HG03432 (cell line): Measurements from ENCODE around the gene CNDP2.

Experiments
- ATAC-seq: cut with Tn5 transposase; IDR thresholded peaks from one replicate; pipeline ENCODE4 v1.9.1; 2021; ENCODE audit warnings: mild to moderate bottlenecking, moderate library complexity; ENCODE audit not compliant: unreplicated experiment

The CNDP2 gene

DNA sequence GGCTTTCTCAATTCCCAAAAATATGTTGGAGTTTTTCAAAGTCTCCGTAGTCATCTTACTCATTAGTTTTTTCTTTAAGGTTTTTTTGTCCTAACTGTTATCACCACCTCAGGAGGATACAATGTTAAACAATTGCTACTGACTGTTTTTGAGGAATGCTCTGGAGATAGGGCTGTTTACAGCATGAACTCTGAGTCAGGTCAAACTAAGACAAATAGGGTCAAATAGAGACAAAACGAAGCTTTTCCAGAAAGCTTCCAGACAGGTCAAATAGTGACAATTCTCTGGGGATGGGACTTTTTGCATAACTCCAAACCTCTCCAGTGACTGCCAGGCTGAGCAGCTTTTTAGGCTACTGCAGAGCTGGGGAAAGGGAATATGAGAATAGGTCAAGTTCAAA, 23.9 kb upstream of the CNDP2 start:
- no peak for ATAC-seq

DNA sequence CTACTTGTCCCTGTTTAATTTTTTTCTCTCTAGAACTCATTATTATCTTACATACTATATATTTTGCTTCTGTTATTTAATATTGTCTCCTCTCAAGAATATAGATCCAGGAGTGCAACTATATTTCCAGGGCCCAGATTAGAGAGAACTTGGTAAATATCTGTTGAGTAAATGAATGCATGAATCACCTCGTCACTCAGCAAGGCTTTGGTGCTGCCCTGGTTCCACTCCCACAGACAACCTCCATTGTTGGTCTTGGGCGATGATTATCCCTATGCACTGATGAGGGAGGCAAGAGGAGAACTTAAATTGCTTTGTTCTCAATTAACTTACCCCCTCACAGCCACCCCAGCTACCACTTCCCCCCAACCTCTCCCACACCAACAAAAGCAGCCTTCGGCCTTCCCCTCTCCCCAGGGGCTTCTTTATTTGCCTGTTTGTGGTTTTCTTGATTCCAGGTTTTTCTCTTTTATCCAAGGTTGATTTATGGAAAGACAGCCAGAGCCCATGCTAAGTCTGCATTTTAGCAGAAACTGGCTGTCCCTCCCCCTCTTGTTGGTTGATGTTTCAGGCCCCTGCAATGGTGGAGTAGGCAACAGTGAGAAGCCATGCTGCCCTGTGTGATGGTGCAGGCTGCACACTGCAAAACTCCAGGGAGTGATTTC, 22.1 kb upstream of the CNDP2 start:
- ATAC-seq, result no peak

DNA sequence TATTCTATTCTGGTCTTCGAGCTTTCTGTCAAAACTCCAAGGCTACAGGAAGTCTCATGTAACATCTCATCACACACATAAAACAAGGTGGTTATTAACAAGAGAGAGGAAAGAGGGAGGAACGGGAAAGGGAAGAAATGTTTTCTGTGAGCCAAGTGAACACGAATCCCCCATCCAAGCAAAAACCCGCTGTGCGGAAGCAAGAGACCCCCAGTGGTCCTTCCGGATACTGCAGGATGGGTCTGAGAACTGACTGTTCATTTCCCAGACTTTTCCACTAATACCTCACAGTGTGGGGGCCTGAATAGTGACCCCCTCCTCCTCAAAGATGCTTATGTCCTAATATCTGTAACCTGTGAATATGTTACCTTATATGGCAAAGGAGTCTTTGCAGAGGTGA, 20.0 kb upstream of the CNDP2 start:
- no peak for ATAC-seq

DNA sequence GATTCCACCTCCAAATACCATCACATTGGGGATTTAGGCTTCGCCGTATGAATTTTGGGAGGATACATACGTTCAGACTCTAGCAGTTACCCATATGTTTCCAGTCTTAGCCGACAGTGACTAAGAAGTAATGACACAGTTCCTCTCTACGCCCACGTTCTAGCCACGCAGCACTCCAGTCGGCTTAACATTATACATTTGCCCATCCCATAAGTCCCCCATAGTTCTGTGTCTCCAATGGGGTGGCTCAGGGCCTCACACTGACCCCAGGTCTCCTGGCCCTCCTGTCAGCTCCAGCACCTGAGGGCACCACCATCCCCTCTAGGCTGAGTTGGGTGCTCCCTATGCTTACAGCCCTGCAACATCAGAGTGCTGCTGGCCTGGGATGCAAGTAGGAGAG, 18.4 kb upstream of the CNDP2 start:
- ATAC-seq, result no peak

DNA sequence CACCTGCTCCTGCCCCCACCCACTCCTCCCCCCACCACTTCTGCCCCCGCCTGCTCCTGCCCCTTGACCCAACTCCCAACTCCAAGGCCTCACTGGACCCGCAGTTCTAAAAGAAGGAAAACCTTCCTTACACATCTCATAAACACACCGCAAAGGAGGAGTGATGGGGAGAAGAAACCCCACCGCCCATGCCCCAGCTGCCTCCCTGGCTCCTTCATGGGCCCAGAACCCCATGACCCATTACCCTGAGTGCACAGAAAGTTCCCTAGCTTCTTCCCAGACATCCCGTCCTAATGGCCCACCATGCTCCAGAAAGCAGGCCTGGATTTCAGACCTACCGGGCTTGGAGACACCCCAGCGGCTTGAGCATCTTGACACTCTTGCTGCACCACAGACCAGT, 17.8 kb upstream of the CNDP2 start:
- no peak for ATAC-seq

DNA sequence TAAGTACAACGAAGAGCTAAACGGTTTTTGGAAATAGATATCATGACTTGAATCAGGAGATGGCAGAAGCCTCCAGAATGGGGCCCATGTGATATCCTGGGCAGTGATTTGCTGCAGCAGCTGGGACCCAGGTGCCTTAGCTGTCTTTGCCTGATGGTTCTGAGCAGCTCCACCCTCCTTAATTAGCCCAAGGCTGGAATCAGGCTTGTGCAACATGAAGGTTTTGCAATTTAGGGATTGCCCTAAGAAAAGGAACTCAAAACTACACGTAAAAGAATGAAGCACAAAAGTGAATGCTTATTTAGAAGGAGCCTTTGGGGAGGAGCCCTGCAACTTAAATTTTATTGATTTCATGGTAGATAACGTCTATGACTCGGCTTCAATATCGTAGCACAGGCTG, 17.3 kb upstream of the CNDP2 start:
- no peak for ATAC-seq

DNA sequence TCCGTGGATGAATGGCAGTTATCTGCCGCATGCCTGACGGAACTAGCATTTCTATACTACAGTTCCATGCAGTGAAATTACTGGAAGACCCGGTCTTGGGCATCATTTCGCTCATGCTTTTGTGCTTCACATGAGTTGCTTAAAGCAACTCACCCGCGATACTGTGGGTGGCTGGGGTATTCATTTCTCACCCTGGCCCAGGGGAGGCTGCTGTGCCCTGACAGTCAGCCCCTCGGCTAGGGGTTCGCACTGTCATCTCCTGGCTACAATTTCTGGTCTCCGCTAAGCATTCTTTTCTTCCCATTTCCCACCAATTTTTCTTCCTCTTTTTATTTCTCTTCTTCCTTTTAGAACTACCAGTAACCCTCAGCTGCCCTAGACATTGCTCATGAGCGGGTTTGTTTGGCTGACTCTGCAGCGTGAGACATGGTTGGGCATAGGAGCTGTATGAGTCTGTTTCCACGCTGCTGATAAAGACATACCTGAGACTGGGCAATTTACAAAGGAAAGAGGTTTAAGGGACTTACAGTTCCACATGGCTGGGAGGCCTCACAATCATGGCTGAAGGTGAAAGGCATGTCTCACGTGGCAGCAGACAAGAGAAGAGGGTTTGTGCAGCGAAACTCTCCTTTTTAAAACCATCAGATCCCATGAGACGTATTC, 16.5 kb upstream of the CNDP2 start:
- ATAC-seq, result no peak

DNA sequence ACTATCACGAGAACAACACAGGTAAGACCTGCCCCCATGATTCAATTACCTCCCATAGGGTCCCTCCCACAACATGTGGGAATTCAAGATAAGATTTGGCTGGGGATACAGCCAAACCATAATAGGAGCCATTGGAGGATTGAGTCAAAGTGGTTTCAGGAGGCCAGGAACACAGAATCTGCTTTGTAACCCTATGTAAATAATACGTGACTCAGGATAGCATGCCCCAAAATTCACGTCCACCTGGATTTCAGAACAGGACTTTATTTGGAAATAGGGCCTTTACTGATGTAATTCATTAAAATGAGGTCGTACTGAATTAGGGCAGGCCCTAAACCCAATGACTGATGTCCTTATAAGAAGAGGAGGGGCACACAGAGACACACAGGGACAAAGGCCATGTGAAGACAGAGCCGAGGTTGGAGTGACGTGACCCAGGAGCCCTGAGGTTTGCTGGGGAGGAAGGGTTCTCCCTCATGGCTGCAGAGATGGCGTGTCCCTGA, 16.0 kb upstream of the CNDP2 start:
- ATAC-seq, result no peak

DNA sequence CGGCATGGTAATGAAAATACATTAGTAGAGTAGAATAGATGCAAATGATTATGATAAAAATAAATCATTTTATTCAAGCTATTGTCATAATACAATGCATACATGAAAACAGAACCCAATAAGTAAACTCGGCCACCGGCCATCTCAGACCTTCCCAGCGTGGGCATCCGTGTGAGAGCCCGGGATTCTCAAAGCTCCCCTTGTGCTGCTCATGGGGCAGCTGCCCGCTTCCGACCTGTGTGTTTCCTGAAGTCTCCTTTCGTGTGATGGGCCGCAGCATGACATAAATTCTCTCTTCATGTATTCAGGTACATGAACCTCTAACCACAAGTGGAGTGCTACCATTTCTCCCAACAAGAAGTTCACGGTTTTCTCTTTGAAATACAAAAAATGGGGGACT, 13.5 kb upstream of the CNDP2 start:
- ATAC-seq, result no peak

DNA sequence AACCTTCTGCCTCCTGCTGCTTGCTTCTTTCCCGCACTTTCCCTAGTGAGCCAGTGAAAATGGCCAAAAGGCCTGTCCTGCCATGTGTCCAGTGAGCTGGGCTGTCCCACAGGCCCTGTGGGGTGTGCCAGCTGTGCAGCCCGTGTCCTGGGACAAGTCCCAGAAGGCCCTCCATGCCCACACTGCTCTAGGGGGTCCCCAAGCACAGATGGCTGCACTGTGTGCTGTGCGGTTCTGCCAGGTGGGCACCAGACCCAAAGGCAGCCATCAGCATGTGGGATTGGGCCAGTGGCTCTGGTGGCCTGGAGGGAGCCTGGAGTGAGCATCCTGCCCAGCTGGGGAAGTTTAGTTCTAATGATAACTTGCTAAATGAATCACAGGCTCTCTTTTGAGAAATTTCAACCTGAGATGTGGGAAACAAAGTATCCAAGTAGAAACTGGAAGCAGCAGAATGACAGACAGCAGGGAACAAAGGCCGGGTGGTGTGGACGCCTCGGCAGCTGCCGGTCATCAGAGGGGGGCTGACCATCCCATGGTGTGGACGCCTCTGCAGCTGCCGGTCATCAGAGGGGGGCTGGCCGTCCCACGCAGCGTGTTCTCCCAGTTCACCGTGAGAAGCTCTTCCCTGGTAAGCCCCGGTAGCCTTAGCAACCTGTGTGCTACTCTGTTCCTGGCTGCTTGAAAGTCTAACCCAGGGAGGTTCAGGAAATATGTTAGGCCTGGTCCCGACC, 9.9 kb upstream of the CNDP2 start:
- no peak for ATAC-seq

DNA sequence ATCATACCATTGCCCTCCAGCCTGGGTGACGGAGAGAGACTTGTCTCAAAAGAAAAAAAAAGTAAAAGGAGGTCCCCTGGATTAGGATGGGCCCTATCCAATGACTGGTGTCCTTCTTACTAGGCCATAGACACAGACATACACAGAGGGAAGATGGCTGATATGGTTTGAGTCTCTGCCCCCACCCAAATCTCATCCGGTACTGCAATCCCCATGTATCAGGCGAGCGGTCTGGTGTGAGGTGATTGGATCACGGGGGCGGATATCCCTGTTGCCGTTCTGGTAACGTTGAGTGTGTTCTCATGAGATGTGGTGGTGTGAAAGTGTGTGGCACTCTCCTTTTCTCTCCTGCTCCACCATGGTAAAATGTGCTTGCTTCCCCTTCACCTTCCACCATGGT, 7.8 kb upstream of the CNDP2 start:
- no peak for ATAC-seq

DNA sequence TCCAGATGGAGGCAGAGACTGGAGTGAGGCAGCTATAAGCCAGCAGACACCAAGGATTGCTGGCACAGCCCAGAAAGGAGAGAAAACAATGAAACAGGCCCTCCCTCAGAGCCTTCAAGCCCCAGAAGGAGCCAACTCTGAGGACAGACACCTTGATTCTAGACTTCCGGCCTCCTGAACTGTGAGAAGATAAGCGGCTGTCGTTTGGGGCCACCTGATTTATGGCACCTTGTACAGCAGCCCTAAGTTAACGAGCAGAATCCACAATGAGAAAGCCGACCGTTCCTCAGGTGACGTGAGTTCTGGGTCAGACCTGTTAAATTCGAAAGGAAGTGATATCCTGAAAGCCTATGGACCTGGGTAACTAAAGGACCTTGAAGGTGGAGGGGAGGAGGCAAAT, 7.3 kb upstream of the CNDP2 start:
- ATAC-seq, result no peak

DNA sequence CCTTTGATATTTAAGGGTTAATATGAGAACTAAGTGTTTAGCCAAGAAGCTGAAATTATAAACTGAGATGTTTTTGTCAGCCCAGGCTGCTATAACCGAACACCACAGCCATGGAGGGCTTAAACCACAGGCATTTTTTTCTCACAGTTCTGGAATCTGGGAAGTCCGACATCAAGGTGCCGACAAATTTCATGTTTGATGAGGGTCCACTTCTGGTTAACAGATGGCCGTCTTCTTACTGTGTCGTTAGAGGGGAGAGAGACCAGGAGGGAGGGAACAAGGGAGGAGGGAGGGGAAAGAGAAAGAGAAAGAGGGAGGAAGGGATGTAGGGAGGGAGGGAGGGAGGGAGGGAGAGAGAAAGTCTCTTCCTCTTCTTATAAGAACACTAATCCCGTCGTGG, 6.5 kb upstream of the CNDP2 start:
- no peak for ATAC-seq

DNA sequence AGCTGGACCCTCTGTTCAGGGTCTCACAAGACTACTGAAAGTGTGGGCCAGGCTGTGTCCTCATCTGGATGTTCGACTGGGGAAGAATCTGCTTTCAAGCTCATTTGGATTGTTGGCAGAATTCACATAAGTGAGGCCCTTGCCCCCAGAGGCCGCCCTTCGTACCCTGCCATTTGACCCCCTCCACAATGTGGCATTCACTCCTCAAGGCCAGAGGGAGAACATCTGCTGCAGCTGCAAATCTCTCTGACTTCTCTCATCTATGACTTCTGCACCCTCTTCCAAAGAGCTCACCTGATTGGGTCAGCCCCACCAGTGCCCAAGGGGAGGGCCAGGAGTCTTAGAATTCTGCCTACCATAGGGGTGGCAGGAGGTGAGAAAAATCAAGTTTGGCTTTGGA, 3.9 kb upstream of the CNDP2 start:
- no peak for ATAC-seq

DNA sequence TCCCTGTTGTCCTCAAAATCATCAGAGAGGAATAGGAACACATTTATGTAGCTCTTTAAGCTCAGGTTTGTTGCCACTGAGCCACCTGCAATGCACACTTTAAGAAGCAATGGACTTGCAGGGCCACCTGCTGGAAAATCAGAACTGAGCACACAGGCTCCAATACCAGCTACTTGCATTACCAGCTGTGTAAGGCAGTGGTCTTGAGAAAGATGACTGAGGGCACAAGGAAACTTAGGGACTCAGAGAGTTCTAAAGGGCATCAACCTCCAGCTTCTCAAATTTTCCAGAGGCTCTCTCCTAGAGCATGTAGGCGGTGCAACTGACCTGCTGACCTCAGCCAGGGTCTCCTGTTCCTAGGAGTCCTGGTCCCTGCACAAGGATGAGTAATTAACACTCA, 2.5 kb upstream of the CNDP2 start:
- peak; percentile 16 for ATAC-seq

DNA sequence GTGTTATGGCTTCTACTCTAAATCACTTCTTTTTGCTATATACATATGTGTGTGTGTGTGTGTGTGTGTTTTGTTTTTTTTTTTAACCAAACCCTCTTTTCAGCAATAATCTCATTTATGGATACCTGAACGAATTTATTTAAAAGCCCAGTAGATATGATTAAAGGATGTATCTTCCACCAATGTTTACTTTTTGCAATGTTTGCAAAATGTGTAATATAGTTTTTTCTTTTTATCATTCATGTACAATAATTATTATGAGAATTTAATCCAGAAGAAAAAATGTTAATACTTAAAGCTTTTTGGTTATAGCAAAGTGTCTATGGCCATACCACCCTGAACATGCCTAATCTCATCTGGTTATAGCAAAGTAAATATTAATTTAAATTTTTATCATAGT, 1.6 kb upstream of the CNDP2 start:
- no peak for ATAC-seq

DNA sequence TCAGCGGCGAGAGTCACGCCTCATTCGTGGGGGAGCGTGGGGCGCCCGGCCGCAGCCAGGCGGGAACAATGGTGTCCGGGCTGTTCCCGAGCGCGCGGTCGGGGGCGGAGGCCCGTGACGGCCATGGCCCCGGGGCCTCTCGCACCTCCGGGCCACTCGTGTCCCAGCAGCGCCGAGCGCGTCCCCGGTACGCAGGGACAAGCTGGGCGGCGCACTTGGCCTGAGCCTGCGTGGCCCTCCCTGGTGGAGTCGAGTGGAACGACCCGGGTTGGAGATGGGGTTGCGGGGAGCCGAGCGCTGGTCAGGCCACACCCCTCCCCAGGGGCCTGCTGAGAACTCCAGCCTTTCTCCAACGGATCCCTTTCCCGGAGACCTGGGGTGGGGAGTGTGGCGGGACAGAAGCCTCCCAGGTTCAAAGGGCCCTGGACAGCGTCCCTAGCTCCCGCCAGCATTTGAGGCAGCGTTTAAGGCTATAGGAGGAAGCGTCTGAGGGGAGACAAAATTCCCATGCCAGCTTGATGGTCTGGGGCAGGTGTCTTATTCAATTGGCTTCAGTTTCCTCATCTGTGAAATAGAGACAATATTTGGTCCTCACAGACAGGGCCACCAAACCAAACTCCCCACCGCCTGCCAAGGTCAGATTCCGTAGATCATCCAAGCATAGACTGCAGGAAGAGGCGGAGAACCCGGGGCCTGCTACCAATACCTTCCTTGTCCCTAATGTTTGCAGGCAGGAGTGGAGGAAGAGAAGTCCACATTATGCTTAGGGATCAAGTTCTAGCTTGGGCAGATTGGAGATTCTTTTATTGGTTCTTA, 553 bp downstream of the CNDP2 start:
- peak; percentile 30 for ATAC-seq

DNA sequence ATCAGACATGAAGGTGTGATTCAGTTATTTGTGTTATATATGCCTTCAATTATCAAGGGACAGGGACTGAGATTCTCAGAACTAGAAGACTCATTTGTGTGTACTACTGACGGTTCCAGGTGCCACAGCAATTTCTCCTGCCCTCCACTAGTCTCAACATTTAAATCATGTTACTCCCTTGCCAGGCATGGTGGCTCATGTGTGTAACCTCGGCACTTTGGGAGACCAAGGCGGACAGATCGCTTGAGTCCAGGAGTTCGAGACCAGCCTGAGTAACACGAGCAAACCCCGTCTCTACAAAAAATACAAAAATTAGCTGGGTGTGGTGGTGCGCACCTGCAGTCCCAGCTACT, 1.1 kb downstream of the CNDP2 start:
- ATAC-seq, result no peak

DNA sequence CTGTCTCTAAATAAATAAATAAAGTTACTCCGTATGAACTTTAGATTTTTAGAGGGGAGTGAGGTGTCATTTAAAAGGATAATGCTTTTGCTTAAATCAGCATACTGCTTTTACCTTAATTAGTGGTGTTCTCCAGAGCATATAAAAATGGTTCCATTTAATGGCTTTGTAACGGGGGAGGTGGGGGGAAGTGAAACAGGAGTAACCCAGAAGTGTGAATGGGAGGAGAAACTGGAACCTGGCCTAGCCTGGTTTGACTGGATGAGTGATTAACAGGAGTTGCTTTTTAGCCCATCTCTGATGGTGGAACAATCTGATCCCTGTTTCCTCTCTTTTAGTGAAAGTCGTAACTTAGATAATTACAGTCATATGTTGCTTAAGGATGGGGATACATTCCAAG, 1.6 kb downstream of the CNDP2 start:
- no peak for ATAC-seq

DNA sequence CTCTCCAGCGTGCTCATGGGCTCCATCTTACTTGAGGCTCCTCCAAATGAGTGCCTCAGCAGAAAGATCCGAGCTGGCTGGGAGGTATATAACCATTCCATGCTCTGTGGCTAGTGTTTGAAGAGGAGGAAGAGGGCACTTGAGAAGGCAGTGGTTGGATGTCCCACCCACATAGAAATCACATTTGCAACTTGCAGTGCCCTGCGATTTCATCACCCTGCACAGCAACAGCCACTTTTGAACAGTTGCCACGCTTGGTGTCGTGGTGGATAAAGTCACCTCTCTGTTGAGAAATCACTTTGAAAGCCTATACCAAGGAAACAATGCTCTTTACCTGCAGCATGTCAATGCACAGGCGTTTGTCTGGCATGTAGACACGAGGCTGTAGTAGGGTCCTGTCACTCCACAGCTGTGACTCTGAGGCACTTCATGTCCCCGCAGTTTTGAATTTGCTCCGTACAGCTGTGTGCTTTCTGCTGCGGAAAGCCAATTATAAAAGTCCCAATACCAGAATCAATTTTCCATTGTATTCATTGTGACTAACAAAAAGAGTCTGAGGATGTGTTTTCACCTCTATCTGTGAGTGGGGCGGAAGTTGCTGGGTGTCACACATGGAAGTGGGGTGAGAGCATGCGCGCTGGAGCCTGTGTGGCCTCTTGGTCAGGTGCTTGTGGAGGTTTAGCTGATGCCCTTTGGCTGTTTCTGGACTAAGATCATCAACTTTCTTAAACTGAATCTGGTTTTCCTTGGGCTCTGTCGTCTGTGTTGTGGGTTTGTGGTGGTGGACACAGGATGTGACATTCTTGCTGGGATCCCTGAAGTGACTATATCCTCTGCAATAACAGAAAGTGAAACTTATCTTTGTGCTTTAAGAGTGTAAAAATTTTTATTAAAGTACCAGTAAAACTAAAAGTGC, 2.8 kb downstream of the CNDP2 start:
- ATAC-seq, result peak; percentile 35
